ENCODE measurements around the gene ALOXE3. TPM values are rescaled to one million over a fixed set of nuclear protein-coding genes. Genes with fewer than 3 reads are reported as not detected.

Gene ALOXE3
- total and polyA plus RNA-seq, 9 donors: not detected

DNA sequence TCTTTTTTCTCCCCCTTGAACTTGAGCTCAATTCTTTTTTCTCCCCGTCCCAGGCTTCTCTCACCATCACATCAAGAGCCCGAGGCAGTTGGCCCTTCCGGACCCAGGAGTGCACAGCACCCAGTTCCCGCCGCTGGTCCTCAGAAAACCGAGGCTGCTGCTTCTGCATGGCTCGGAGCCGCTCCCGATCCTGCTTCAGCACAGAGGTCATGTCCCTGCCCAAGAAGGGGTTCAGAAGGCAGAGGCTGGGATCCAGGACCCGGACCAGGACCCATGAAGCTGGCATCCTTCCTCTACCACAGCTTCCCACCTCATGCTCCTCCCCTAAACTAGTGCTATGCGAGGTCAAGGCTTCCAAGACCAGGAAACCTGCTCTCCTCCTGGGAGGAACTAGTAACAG lies 23.4 kb upstream of the ALOXE3 start:
- Histone ChIP-seq H3K9me3 (replicated peaks; ENCODE audit: control insufficient read depth, low read depth, low read length) (no peaks in the 10 kb centered on the region), H3K36me3 (ENCODE audit: control insufficient read depth, insufficient read depth, low read length) (peaks cover 69% of the 10 kb centered on the region), H3K27me3 (ENCODE audit: control insufficient read depth, insufficient read depth, low read length) (no peaks in the 10 kb centered on the region), H3K4me1 (ENCODE audit: control insufficient read depth, insufficient read depth, low read length) (peaks cover 19% of the 10 kb centered on the region), H3K4me3 (ENCODE audit: low read length) (no peak overlapping the region), H3K27ac (ENCODE audit: low read length) (no peak overlapping the region)
- WGBS (ENCODE audit: insufficient coverage): 89% methylated on average over 10 of the region's 11 CpGs
- peak; percentile 38 for DNase-seq

DNA sequence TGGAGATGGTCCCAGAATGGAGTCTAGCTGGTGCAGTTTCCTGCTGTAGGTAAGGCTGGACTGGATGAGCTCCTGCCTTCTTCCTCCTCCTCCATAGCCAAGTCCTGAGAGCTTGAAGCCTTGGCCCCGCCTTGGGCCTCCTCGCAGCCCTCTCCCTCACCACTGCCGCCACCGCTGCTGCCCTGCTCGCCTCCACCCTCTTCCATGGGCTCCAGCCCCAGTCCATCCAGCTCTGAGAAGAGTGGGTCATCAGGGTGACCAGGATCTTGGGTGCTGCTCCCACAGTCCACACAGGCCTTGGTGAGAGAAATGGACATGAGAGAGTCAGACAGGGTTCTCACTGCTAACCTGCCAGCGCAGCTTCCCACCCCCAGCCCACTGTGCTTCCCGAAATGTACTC lies 22.7 kb upstream of the ALOXE3 start:
- Histone ChIP-seq H3K27me3 (ENCODE audit: control insufficient read depth, insufficient read depth, low read length) (no peaks in the 10 kb centered on the region), H3K27ac (ENCODE audit: low read length) (no peak overlapping the region), H3K4me3 (ENCODE audit: low read length) (no peak overlapping the region), H3K4me1 (ENCODE audit: control insufficient read depth, insufficient read depth, low read length) (peaks cover 19% of the 10 kb centered on the region), H3K36me3 (ENCODE audit: control insufficient read depth, insufficient read depth, low read length) (peaks cover 62% of the 10 kb centered on the region), H3K9me3 (replicated peaks; ENCODE audit: control insufficient read depth, low read depth, low read length) (no peaks in the 10 kb centered on the region)
- no CpG with 5 or more reads among the region's 7 CpGs for WGBS (ENCODE audit: insufficient coverage)
- no peak for DNase-seq

DNA sequence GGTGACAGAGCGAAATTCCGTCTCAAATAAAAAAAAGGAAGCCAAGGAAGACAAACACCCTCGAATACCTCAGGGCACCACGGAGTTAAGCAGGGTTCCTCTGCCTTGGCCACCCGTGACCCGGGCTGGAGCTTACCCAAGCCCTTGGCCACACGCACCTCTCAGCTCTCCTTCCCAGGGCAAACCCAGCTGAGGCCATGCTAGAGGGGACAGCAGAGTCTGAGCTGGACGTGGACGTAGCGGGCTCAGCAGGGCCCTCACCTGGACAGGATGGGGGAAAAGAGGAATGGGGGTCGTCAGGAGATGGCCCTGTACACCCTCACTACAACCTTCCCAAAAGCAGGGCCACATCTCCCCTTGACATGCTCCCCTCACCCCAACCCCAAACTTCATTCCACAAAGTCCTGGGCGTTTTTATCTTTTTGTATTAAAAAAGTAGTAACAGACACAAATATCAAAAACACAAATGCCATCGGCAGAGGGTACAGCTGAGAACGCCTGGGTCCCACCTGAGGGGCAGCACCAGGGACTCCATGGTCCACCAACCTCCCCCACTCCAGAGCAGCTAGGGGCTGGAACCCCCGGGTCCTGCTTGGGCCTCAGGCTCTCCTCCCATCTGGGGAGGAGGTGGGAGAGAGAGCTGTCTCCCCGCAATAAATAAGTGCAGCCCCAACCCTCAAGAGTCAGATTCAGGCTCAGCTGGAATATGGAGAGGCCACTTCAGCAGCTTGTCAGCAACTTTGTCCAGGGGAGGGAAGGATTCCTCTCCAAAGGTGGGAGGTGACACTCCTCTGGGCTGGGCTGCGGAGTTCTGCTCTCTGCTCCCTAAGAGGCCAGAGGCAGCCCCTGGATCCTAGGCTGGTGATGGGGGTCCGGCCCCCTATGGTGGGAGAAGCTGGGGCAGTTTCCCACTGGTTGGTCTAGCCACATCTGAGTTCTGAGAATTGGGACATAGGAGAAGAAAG lies 22.0 kb upstream of the ALOXE3 start:
- Histone ChIP-seq H3K4me3 (ENCODE audit: low read length) (no peak overlapping the region), H3K27ac (ENCODE audit: low read length) (no peak overlapping the region), H3K4me1 (ENCODE audit: control insufficient read depth, insufficient read depth, low read length) (peaks cover 19% of the 10 kb centered on the region), H3K9me3 (replicated peaks; ENCODE audit: control insufficient read depth, low read depth, low read length) (no peaks in the 10 kb centered on the region), H3K27me3 (ENCODE audit: control insufficient read depth, insufficient read depth, low read length) (no peaks in the 10 kb centered on the region), H3K36me3 (ENCODE audit: control insufficient read depth, insufficient read depth, low read length) (peaks cover 55% of the 10 kb centered on the region)
- WGBS (ENCODE audit: insufficient coverage): 93% methylated on average over 5 of the region's 18 CpGs
- peak; percentile 46 for DNase-seq

DNA sequence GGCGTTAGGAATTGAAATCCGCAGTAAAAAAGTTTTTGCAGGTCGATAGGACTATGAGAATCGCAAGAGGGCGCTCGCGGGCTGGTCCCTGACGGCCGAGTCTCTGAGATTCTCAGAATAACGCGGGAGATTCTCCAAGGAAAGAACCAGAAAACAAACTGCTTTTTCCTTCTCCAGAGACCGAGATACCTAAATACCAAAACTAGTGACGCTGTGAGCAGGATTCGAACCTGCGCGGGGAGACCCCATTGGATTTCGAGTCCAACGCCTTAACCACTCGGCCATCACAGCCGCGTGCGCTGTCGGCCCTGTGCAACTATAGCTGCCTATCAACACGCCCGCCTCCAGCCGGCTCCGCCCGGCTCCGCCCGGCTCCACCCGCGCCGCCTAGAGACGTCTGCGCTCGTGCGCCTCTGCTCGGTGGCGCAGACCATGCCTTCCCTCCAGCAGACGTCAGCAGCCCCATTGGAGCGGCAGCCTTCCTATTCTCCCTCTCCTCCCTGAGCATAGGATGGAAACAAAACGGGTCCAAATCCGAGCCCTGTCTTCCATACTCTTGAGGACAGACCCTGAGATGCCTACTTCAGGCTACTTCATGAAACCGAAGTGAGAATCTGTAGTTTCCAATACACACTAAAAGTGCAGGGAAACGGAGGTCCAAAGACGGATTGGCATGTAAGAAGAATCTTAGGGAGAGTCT lies 20.5 kb upstream of the ALOXE3 start:
- peaks cover 40% of the 10 kb centered on the region for H3K36me3 ChIP-seq (ENCODE audit: control insufficient read depth, insufficient read depth, low read length)
- H3K9me3 ChIP-seq (replicated peaks; ENCODE audit: control insufficient read depth, low read depth, low read length): no peaks in the 10 kb centered on the region
- DNase-seq: peak; percentile 99
- peak overlapping the region; percentile 42 for H3K4me3 ChIP-seq (ENCODE audit: low read length)
- 0% methylated on average over 38 of the region's 46 CpGs for WGBS (ENCODE audit: insufficient coverage)
- H3K27ac ChIP-seq (ENCODE audit: low read length): peak overlapping the region; percentile 98
- peaks cover 19% of the 10 kb centered on the region for H3K4me1 ChIP-seq (ENCODE audit: control insufficient read depth, insufficient read depth, low read length)
- H3K27me3 ChIP-seq (ENCODE audit: control insufficient read depth, insufficient read depth, low read length): no peaks in the 10 kb centered on the region

DNA sequence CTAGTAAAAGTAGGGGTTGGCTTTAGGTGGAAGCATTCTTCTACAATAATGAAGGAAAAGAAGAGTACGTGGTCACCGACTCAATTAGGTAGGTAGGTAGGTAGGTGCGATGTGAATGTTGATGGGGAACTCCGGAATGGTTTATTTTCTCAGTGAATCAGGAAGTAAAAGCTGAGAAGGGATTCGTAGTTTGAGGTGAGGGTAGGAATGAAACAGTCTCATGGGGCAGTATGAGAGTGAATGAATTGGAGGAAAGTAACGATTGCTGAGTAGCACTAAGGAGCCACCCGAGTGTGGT lies 20.0 kb upstream of the ALOXE3 start:
- DNase-seq: no peak
- H3K27ac ChIP-seq (ENCODE audit: low read length): peak overlapping the region; percentile 98
- no peaks in the 10 kb centered on the region for H3K27me3 ChIP-seq (ENCODE audit: control insufficient read depth, insufficient read depth, low read length)
- H3K36me3 ChIP-seq (ENCODE audit: control insufficient read depth, insufficient read depth, low read length): peaks cover 35% of the 10 kb centered on the region
- 0% methylated on average over 7 of the region's 7 CpGs for WGBS (ENCODE audit: insufficient coverage)
- peak overlapping the region; percentile 33 for H3K4me3 ChIP-seq (ENCODE audit: low read length)
- H3K4me1 ChIP-seq (ENCODE audit: control insufficient read depth, insufficient read depth, low read length): peaks cover 19% of the 10 kb centered on the region
- no peaks in the 10 kb centered on the region for H3K9me3 ChIP-seq (replicated peaks; ENCODE audit: control insufficient read depth, low read depth, low read length)

DNA sequence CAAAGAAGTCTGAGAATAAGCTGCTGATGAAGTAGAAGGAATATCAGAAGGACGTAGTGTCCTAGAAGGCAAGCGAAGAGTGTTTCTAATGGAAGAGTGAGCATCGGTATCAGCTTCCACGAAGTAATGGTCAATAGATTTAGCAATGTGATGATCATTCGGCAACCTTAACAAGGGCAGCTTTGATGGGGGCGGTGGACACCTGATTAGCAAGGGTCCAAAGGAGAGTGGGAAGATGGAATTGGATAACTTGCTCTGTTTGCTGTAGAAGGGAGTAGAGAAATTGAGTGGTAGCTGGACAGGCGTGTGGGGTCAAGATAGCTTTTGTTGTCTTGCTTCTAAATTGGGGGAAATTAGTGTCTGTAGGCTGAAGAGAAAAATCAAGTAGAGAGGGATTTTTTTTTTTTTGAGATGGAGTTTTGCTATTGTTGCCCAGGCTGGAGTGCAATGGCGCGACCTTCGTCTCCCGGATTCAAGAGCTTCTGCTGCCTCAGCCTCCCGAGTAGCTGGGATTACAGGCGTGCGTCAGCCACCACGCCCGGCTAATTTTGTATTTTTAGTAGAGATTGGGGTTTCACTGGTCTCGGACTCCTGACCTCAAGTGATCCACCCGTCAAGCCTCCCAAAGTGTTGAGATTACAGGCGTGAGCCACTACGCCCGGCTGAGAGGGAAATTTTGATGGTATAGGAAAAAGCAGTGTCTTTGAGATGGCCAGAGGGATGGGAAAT lies 19.5 kb upstream of the ALOXE3 start:
- DNase-seq: peak; percentile 23
- H3K27ac ChIP-seq (ENCODE audit: low read length): peak overlapping the region; percentile 98
- peaks cover 30% of the 10 kb centered on the region for H3K36me3 ChIP-seq (ENCODE audit: control insufficient read depth, insufficient read depth, low read length)
- H3K27me3 ChIP-seq (ENCODE audit: control insufficient read depth, insufficient read depth, low read length): no peaks in the 10 kb centered on the region
- H3K4me1 ChIP-seq (ENCODE audit: control insufficient read depth, insufficient read depth, low read length): peaks cover 19% of the 10 kb centered on the region
- H3K9me3 ChIP-seq (replicated peaks; ENCODE audit: control insufficient read depth, low read depth, low read length): no peaks in the 10 kb centered on the region
- peak overlapping the region; percentile 33 for H3K4me3 ChIP-seq (ENCODE audit: low read length)
- 33% methylated on average over 14 of the region's 21 CpGs for WGBS (ENCODE audit: insufficient coverage)

DNA sequence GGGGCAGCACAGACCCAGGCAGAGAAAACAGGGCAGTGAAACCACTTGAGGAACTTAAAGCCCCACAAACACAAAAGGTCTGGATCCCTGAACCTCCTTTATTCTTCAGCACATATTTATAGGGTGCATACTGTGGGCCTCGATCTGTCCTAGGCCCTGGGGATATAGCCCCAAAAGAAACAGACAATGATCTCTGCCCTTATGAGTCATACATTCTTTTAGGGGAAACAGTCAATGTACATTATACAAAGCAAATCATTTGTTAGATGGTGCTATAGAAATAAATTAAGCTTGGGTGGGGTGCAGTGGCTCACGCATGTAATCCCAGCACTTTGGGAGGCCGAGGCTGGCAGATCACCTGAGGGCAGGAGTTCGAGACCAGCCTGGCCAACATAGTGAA lies 15.6 kb upstream of the ALOXE3 start:
- 85% methylated on average over 3 of the region's 4 CpGs for whole genome bisulfite sequencing (ENCODE audit: insufficient coverage)
- H3K27me3 ChIP-seq (ENCODE audit: control insufficient read depth, insufficient read depth, low read length): peaks cover 12% of the 10 kb centered on the region
- H3K27ac ChIP-seq (ENCODE audit: low read length): no peak overlapping the region
- no peaks in the 10 kb centered on the region for H3K36me3 ChIP-seq (ENCODE audit: control insufficient read depth, insufficient read depth, low read length)
- H3K4me1 ChIP-seq (ENCODE audit: control insufficient read depth, insufficient read depth, low read length): peaks cover 12% of the 10 kb centered on the region
- no peak overlapping the region for H3K4me3 ChIP-seq (ENCODE audit: low read length)
- no peak for DNase-seq
- H3K9me3 ChIP-seq (replicated peaks; ENCODE audit: control insufficient read depth, low read depth, low read length): no peaks in the 10 kb centered on the region

DNA sequence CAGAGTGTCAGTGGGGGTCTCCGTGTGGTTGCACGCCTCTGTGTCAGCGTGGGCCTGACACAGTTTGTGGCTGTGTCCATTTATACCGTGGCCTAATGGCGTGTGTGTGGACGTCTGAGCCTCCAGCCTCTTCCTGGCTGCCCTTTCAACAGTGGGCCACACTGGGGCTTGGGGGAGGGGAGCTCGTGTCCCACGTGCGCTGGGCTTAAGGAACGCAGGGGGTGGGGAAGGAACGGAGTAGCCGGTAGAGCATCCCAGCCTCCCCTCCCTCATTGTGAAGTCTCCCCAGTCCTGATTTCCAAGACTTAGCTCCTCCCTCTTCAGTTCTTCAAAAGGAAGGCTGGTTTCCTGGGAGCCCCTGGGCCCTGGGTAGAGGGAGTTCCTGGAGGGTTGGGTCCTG lies 15.1 kb upstream of the ALOXE3 start:
- WGBS (ENCODE audit: insufficient coverage): 72% methylated on average over 3 of the region's 12 CpGs

DNA sequence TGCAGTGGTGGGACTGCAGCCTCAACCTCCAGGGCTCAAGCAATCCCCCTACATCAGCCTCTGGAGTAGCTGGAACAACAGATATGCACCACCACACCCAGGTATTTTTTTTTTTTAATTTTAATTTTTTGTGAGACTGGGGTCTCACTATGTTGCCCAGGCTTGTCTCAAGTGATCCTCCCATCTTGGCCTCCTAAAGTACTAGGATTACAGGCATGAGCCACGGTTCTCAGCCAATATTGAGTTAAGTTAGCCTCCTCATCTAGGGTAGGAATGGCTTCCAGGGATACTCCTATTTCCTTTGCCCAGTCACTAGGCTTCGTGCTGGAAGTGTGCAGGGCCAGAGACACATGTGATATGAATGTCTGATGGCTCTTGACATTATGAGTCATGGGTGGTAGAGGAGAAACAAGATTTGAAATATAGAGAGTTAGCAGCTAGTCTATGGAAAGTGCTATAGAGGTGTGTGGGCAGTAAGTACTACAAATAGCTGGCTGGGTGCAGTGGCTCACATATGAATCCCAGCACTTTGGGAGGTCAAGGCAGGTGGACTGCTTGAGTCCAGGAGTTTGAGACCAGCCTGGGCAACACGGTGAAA lies 13.6 kb upstream of the ALOXE3 start:
- H3K27ac ChIP-seq (ENCODE audit: low read length): no peak overlapping the region
- DNase-seq: no peak
- H3K27me3 ChIP-seq (ENCODE audit: control insufficient read depth, insufficient read depth, low read length): peaks cover 15% of the 10 kb centered on the region
- H3K4me3 ChIP-seq (ENCODE audit: low read length): no peak overlapping the region
- 71% methylated on average over 1 of the region's 3 CpGs for WGBS (ENCODE audit: insufficient coverage)
- no peaks in the 10 kb centered on the region for H3K9me3 ChIP-seq (replicated peaks; ENCODE audit: control insufficient read depth, low read depth, low read length)
- H3K4me1 ChIP-seq (ENCODE audit: control insufficient read depth, insufficient read depth, low read length): peaks cover 5% of the 10 kb centered on the region
- H3K36me3 ChIP-seq (ENCODE audit: control insufficient read depth, insufficient read depth, low read length): no peaks in the 10 kb centered on the region

More for the DNA sequence above, 15.1 kb upstream of the ALOXE3 start:
- peaks cover 8% of the 10 kb centered on the region for H3K4me1 ChIP-seq (ENCODE audit: control insufficient read depth, insufficient read depth, low read length)
- peaks cover 12% of the 10 kb centered on the region for H3K27me3 ChIP-seq (ENCODE audit: control insufficient read depth, insufficient read depth, low read length)
- no peak overlapping the region for H3K4me3 ChIP-seq (ENCODE audit: low read length)
- H3K9me3 ChIP-seq (replicated peaks; ENCODE audit: control insufficient read depth, low read depth, low read length): no peaks in the 10 kb centered on the region
- DNase-seq: no peak
- H3K36me3 ChIP-seq (ENCODE audit: control insufficient read depth, insufficient read depth, low read length): no peaks in the 10 kb centered on the region
- H3K27ac ChIP-seq (ENCODE audit: low read length): no peak overlapping the region
